Measurements from ENCODE around the gene WDR53.

The WDR53 gene

DNA sequence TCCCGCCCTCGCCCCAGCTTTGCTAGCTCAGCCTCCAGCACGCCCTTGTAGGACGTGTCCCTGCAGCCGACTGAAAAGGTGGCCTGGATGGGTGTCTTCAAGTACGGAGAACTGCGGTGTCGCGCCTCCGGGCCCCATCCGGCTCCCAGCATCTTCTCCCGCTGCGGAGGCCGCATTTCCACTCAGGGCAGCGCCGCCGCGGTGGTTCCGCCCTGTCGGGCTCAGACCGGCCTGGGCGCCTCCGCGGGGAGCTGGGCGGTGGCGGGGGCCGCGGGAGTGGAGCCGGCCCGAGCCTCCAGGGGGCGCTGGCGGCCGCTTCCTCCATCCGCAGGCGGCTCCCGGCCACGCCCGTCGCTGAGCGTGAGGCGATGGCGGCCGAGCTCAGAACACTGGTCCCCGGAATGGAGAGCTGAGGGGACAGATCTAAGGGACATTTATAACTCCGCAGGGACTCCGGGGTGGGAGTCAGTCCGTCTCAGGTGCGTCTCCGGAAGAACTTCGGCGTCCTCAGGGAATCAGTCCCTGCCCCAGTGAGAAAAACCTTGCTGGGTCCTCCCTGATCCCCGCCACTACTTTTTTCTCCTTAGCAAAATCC is 39.6 kb downstream of the WDR53 start:
- Histone ChIP-seq H3K9ac (ENCODE audit: low read length) (peak overlapping the region; percentile 78), H3K4me3 (ENCODE audit: insufficient read depth in 1 of 2, low read depth in 1 of 2, low read length in 2 of 2) (peak overlapping the region; percentile 60 to 83), H3K18ac (ENCODE audit: low read depth in 1 of 2, low read length in 2 of 2) (peak overlapping the region; percentile 96 to 99), H3K14ac (ENCODE audit: low read length in 2 of 2) (peak overlapping the region in 1 of 2 experiments; percentile 93), H2BK5ac (ENCODE audit: low read depth, low read length, poor library complexity, severe bottlenecking) (peak overlapping the region; percentile 86), H3K79me1 (replicated peaks; ENCODE audit: low read length, poor library complexity, severe bottlenecking) (no peaks in the 10 kb centered on the region), H3K27me3 (ENCODE audit: control insufficient read depth in 1 of 2, insufficient read depth in 1 of 2, low read length in 2 of 2) (peaks cover 0 to 3% of the 10 kb centered on the region in 2 experiments), H3K36me3 (ENCODE audit: control insufficient read depth in 1 of 2, insufficient read depth in 2 of 2, low read depth in 1 of 2, low read length in 2 of 2) (no peaks in the 10 kb centered on the region), H4K91ac (ENCODE audit: low read length) (peak overlapping the region; percentile 95), H4K8ac (ENCODE audit: low read length) (peak overlapping the region; percentile 99), H2AFZ (ENCODE audit: low read depth, low read length) (peak overlapping the region; percentile 94), H3K23ac (ENCODE audit: low read length in 2 of 2) (peak overlapping the region in 1 of 2 experiments; percentile 98), H3K4ac (ENCODE audit: low read depth in 1 of 2, low read length in 2 of 2) (peak overlapping the region in 1 of 2 experiments; percentile 96), H3K4me1 (ENCODE audit: control insufficient read depth, insufficient read depth, low read depth, low read length) (peaks cover 3% of the 10 kb centered on the region), H2AK5ac (ENCODE audit: low read length, severe bottlenecking) (peak overlapping the region; percentile 56), H2BK15ac (ENCODE audit: low read depth, poor library complexity, severe bottlenecking) (peak overlapping the region; percentile 96), H2BK120ac (ENCODE audit: low read depth, low read length) (peak overlapping the region; percentile 95), H3K4me2 (ENCODE audit: low read length, poor library complexity, severe bottlenecking) (peak overlapping the region; percentile 92), H3K9me3 (ENCODE audit: control insufficient read depth, low read length) (no peaks in the 10 kb centered on the region), H2BK12ac (ENCODE audit: low read length in 2 of 2) (peak overlapping the region in 1 of 2 experiments; percentile 96), H3K27ac (ENCODE audit: low read length, poor library complexity, severe bottlenecking) (no peak overlapping the region)
- 11% methylated on average over 43 of the region's 52 CpGs for WGBS
- peak; percentile 58 for DNase-seq

DNA sequence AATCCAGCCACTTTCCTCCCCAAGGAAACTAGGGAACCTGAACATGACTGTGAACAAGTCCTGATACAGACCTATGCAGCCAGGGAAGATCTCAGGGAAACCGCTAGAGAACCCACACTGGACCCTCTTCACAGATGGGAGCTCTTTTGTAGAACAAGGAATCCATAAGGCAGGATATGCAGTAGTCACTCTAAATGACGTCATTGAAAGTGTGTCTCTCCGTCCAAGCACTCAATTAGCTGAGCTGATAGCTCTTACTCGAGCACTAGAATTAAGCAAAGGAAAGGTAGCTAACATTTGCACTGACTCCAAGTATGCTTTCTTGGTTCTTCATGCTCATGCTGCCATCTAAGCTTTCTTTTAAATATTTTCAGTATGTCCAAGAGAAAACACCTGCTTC is 43.2 kb downstream of the WDR53 start:
- H3K27me3 ChIP-seq (ENCODE audit: control insufficient read depth in 1 of 2, insufficient read depth in 1 of 2, low read length in 2 of 2) = no peaks in the 10 kb centered on the region
- H2BK5ac ChIP-seq (ENCODE audit: low read depth, low read length, poor library complexity, severe bottlenecking) = no peak overlapping the region
- H3K9ac ChIP-seq (ENCODE audit: low read length) = no peak overlapping the region
- no peaks in the 10 kb centered on the region for H3K36me3 ChIP-seq (ENCODE audit: control insufficient read depth in 1 of 2, insufficient read depth in 2 of 2, low read depth in 1 of 2, low read length in 2 of 2)
- H2AFZ ChIP-seq (ENCODE audit: low read depth, low read length) = no peak overlapping the region
- no peak overlapping the region for H3K23ac ChIP-seq (ENCODE audit: low read length in 2 of 2)
- 87% methylated on average over 4 of the region's 4 CpGs for WGBS
- no peak overlapping the region for H3K27ac ChIP-seq (ENCODE audit: low read length, poor library complexity, severe bottlenecking)
- no peak overlapping the region for H3K4ac ChIP-seq (ENCODE audit: low read depth in 1 of 2, low read length in 2 of 2)
- H3K9me3 ChIP-seq (ENCODE audit: control insufficient read depth, low read length) = peaks cover 14% of the 10 kb centered on the region
- H2BK120ac ChIP-seq (ENCODE audit: low read depth, low read length) = no peak overlapping the region
- no peak overlapping the region for H3K18ac ChIP-seq (ENCODE audit: low read depth in 1 of 2, low read length in 2 of 2)
- no peak overlapping the region for H3K14ac ChIP-seq (ENCODE audit: low read length in 2 of 2)
- H2BK15ac ChIP-seq (ENCODE audit: low read depth, poor library complexity, severe bottlenecking) = no peak overlapping the region
- no peak overlapping the region for H4K8ac ChIP-seq (ENCODE audit: low read length)
- no peak overlapping the region for H3K4me3 ChIP-seq (ENCODE audit: insufficient read depth in 1 of 2, low read depth in 1 of 2, low read length in 2 of 2)
- no peak overlapping the region for H2BK12ac ChIP-seq (ENCODE audit: low read length in 2 of 2)
- H2AK5ac ChIP-seq (ENCODE audit: low read length, severe bottlenecking) = no peak overlapping the region
- no peaks in the 10 kb centered on the region for H3K79me1 ChIP-seq (replicated peaks; ENCODE audit: low read length, poor library complexity, severe bottlenecking)
- no peak for DNase-seq
- H3K4me1 ChIP-seq (ENCODE audit: control insufficient read depth, insufficient read depth, low read depth, low read length) = peaks cover 3% of the 10 kb centered on the region
- H4K91ac ChIP-seq (ENCODE audit: low read length) = no peak overlapping the region
- H3K4me2 ChIP-seq (ENCODE audit: low read length, poor library complexity, severe bottlenecking) = no peak overlapping the region

DNA sequence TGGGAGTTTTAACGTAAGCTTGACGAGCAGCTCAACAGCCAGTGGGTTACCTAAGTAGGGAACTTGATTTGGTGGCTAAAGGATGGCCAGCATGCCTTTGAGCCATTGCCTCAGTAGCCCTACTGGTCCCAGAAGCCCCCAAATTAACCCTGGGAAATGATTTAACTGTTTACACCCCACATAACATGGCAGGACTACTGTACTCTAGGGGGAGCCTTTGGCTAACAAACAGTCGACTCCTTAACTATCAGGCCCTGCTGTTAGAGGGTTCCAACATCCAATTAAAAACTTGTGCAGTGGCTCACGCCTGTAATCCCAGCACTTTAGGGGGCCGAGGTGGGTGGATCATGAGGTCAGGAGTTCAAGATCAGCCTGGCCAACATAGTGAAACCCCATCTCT is 43.8 kb downstream of the WDR53 start:
- no peak overlapping the region for H3K27ac ChIP-seq (ENCODE audit: low read length, poor library complexity, severe bottlenecking)
- H3K27me3 ChIP-seq (ENCODE audit: control insufficient read depth in 1 of 2, insufficient read depth in 1 of 2, low read length in 2 of 2) = no peaks in the 10 kb centered on the region
- no peak overlapping the region for H3K9ac ChIP-seq (ENCODE audit: low read length)
- no peak overlapping the region for H3K23ac ChIP-seq (ENCODE audit: low read length in 2 of 2)
- no peaks in the 10 kb centered on the region for H3K36me3 ChIP-seq (ENCODE audit: control insufficient read depth in 1 of 2, insufficient read depth in 2 of 2, low read depth in 1 of 2, low read length in 2 of 2)
- no peak overlapping the region for H2BK12ac ChIP-seq (ENCODE audit: low read length in 2 of 2)
- no peak overlapping the region for H2AK5ac ChIP-seq (ENCODE audit: low read length, severe bottlenecking)
- no peak for DNase-seq
- H3K9me3 ChIP-seq (ENCODE audit: control insufficient read depth, low read length) = peaks cover 20% of the 10 kb centered on the region
- no peak overlapping the region for H4K91ac ChIP-seq (ENCODE audit: low read length)
- H3K79me1 ChIP-seq (replicated peaks; ENCODE audit: low read length, poor library complexity, severe bottlenecking) = no peaks in the 10 kb centered on the region
- no peak overlapping the region for H2BK120ac ChIP-seq (ENCODE audit: low read depth, low read length)
- WGBS = 100% methylated on average over 2 of the region's 5 CpGs
- H3K4me2 ChIP-seq (ENCODE audit: low read length, poor library complexity, severe bottlenecking) = no peak overlapping the region
- H3K4me3 ChIP-seq (ENCODE audit: insufficient read depth in 1 of 2, low read depth in 1 of 2, low read length in 2 of 2) = no peak overlapping the region
- H3K18ac ChIP-seq (ENCODE audit: low read depth in 1 of 2, low read length in 2 of 2) = no peak overlapping the region
- H2BK15ac ChIP-seq (ENCODE audit: low read depth, poor library complexity, severe bottlenecking) = no peak overlapping the region
- H3K4me1 ChIP-seq (ENCODE audit: control insufficient read depth, insufficient read depth, low read depth, low read length) = peaks cover 3% of the 10 kb centered on the region
- H4K8ac ChIP-seq (ENCODE audit: low read length) = no peak overlapping the region
- no peak overlapping the region for H3K14ac ChIP-seq (ENCODE audit: low read length in 2 of 2)
- no peak overlapping the region for H2AFZ ChIP-seq (ENCODE audit: low read depth, low read length)
- no peak overlapping the region for H2BK5ac ChIP-seq (ENCODE audit: low read depth, low read length, poor library complexity, severe bottlenecking)
- H3K4ac ChIP-seq (ENCODE audit: low read depth in 1 of 2, low read length in 2 of 2) = no peak overlapping the region

DNA sequence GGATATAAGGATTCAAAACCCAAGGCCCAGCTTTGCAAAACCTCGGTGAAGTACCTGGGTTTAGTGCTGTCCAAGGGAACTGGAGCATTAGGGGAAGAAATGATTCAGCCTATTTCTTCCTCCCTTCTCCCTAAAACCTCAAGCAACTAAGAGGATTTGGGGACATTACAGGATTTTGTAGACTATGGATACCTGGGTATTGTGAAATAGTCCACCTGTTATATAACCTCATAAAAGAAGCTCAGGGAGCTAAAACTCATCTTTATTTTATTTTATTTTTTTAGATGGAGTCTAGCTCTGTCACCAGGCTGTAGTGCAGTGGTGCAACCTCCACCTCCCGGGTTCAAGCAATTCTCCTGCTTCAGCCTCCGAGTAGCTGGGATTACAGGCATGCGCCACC is 44.5 kb downstream of the WDR53 start:
- Histone ChIP-seq H2BK12ac (ENCODE audit: low read length in 2 of 2) (no peak overlapping the region), H2AFZ (ENCODE audit: low read depth, low read length) (no peak overlapping the region), H3K9me3 (ENCODE audit: control insufficient read depth, low read length) (peaks cover 23% of the 10 kb centered on the region), H3K79me1 (replicated peaks; ENCODE audit: low read length, poor library complexity, severe bottlenecking) (no peaks in the 10 kb centered on the region), H2BK15ac (ENCODE audit: low read depth, poor library complexity, severe bottlenecking) (no peak overlapping the region), H3K18ac (ENCODE audit: low read depth in 1 of 2, low read length in 2 of 2) (no peak overlapping the region), H2BK5ac (ENCODE audit: low read depth, low read length, poor library complexity, severe bottlenecking) (no peak overlapping the region), H3K14ac (ENCODE audit: low read length in 2 of 2) (no peak overlapping the region), H3K27me3 (ENCODE audit: control insufficient read depth in 1 of 2, insufficient read depth in 1 of 2, low read length in 2 of 2) (no peaks in the 10 kb centered on the region), H3K23ac (ENCODE audit: low read length in 2 of 2) (no peak overlapping the region), H3K9ac (ENCODE audit: low read length) (no peak overlapping the region), H2BK120ac (ENCODE audit: low read depth, low read length) (no peak overlapping the region), H2AK5ac (ENCODE audit: low read length, severe bottlenecking) (no peak overlapping the region), H3K27ac (ENCODE audit: low read length, poor library complexity, severe bottlenecking) (no peak overlapping the region), H3K4me3 (ENCODE audit: insufficient read depth in 1 of 2, low read depth in 1 of 2, low read length in 2 of 2) (no peak overlapping the region), H3K4ac (ENCODE audit: low read depth in 1 of 2, low read length in 2 of 2) (no peak overlapping the region), H3K4me1 (ENCODE audit: control insufficient read depth, insufficient read depth, low read depth, low read length) (peaks cover 3% of the 10 kb centered on the region), H4K91ac (ENCODE audit: low read length) (no peak overlapping the region), H4K8ac (ENCODE audit: low read length) (no peak overlapping the region), H3K36me3 (ENCODE audit: control insufficient read depth in 1 of 2, insufficient read depth in 2 of 2, low read depth in 1 of 2, low read length in 2 of 2) (no peaks in the 10 kb centered on the region), H3K4me2 (ENCODE audit: low read length, poor library complexity, severe bottlenecking) (no peak overlapping the region)
- 88% methylated on average over 4 of the region's 4 CpGs for WGBS
- no peak for DNase-seq

Data from mesenchymal stem cell (in vitro differentiated cells and primary cell).